ENCODE measurements around the gene FHL5.
"Not testable (repeated sequence)": the region's sequence is repeated elsewhere in the genome, so short reads cannot be mapped to it uniquely, and the experiment has no call there.

The FHL5 gene

DNA sequence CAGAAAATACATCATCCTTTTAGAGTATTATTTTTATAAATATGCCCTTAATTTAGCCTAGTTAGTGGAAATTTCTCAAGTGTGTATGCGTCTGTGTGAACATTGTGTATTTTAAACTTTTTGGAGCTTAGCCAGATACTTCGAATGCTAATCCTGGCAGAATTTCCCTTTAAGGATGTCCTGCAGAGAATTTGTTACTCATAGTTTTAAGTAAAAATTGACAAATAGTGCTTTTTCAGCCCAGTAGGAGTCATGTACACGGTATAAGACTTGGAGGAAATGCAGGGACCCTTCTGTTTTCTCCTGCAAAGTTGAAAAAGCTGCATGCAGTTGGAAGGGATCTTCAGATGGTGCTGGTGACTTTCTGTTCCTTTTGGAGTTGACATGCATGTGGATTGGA is at the start of gene FHL5:
Gene FHL5, plus strand, starts transcription at position 243 of the 400 bp plus-strand sequence. CDS start 40,486 bp downstream, outside the sequence.
- in situ Hi-C loops (cut with HindIII; ENCODE audit: low sequenced_read_pairs), result no loop called here

DNA sequence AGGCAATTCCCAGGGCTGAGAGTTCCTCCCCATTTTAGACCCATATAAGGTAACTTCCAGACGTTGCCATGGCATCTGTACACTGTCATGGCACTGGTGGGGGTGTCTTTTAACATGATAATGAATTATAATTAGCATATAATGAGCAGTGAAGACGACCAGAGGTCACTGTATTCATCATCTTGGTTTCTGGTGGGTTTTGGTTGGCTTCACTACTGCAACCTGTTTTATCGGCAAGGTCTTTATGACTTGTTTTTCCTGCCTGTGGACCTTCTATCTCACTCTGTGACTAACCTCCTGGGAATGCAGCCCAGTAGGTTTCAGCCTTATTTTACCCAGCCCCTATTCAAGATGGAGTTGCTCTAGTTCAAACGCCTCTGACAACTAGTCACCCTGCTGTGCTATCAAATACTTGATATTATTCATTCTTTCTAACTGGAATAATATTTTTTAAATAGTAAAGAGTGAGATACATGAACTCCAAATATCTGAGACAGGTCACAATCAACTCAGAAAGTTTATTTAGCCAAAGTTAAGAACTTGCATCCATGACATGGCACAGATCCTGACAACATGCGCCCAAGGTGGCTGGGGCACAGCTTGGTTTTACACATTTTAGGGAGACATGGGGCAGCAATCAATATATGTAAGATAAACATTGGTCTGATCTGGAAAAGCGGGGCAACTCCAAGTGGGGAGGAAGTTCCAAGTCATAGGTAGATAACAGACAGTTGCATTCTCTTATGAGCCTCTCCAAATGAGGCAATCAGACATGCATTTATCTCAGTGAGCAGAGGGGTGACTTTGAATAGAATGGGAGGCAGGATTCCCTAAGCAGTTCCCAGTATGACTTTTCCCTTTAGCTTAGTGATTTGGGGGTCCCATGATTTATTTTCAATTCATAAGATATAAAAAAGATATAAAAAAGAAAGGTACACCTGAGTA is 42.5 kb upstream of the FHL5 start:
- in situ Hi-C loops (cut with HindIII; ENCODE audit: low sequenced_read_pairs), result no loop called here

DNA sequence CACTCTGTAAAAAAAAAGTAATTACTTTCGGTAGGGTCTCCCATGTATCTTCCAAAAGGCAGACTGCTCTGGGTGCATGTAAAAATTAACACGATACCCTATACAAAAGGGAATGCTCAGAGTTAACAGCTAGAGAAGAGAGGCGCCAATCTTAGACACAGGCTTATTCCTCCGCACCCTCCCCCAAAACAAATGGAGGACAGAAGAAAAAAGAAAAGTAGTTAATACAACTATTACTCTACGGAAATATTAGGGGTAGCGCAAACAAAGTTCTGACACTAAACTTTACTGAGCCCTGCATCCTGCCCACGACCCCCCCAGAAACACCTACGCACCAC is 41.7 kb upstream of the FHL5 start:
- in situ Hi-C loops (cut with HindIII; ENCODE audit: low sequenced_read_pairs), result no loop called here

GRCh38 chr6:96521644-96522464 is 41.1 kb upstream of the FHL5 start, which contains the start of gene UFL1:
TSS of gene UFL1 (plus strand) at chr6:96521806. CDS start at chr6:96521874, 68 bp downstream.
- in situ Hi-C loops (cut with HindIII; ENCODE audit: low sequenced_read_pairs), result no loop called here

DNA sequence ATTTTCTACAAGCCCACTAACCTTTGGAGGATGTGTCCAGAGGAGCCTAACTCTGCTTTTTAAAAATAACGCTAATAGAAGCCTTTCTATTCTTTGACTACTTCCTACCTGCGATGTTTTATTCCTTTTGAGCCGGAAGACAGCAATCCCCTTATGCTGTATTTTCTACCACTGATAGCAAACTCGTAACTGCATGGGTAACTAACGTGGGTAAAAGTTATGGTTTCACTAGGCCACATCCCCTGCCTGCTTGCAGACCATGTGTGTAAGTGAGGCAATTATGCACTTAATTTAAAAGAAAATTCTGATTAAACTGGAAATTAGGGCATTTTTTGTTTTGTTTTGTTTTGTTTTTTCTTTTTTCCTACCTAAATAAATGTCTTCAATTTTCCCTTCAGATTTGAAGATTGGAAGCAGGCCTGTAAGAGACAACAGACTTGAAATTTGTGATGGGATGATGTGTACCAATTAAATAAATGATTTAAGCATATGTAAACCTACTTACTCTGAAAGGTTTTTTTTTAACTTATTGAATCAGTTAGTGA is 40.4 kb upstream of the FHL5 start:
- in situ Hi-C loops (cut with HindIII; ENCODE audit: low sequenced_read_pairs), result no loop called here

GRCh38 chr6:96528193-96528592 is 34.7 kb upstream of the FHL5 start:
- in situ Hi-C loops (cut with HindIII; ENCODE audit: low sequenced_read_pairs), result no loop called here

DNA sequence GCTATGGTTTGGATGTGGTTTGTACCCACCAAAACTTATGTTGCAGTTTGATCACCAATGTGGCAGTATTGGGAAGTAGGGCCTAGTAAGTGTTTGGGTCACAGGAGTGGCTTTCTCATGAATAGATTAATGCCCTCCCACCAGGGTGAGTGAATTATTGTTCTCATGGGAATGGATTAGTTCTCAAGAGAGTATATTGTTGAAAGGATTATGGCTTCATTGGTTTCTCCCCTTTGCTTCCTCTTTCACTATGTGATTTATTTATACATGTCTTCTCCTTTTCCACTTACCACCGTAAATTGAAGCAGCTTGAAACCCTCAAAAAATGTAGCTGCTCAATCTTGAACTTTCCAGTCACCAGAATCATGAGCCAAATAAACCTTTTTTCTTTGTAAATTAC is 30.5 kb upstream of the FHL5 start:
- in situ Hi-C loops (cut with HindIII; ENCODE audit: low sequenced_read_pairs), result no loop called here

DNA sequence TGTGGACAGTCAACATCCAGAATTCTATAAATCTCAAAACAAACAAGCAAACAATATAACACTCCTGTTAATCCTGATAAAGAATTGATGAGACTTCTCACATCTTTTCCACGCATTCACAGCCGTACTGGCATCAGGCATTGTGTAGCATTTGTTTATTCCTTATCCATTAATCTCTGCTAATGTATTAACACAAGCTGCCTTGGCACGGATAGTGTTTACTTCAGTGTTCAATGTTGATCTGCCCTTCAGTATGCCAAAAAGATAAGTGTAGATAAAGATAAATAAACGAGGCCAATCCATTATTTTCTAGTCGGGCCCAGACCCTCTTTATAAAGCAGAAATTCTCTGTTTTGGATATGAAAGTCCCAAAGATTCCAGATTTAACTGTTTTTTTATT is 25.2 kb upstream of the FHL5 start:
- in situ Hi-C loops (cut with HindIII; ENCODE audit: low sequenced_read_pairs), result no loop called here

DNA sequence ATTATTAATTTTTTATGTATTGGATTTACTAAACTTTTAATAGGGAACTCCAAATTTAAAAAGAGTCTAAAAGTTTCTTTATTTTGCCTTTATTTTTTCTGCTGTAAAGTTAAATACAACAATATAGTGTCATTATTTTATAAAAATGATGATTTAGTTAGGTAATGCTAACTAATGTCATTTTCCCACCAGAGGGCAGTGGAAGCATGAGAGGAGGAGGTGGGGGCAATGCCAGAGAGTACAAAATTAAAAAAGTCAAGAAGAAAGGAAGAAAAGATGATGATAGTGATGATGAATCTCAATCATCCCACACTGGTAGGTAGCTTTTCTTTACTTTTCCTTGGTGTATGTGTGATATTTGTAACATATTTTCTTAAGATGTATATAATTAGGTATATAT is 20.2 kb upstream of the FHL5 start:
- in situ Hi-C loops (cut with HindIII; ENCODE audit: low sequenced_read_pairs), result no loop called here

- in situ Hi-C loops (cut with HindIII; ENCODE audit: low sequenced_read_pairs), result no loop called here
These were observed 17.0 kb upstream of the FHL5 start for GRCh38 chr6:96545882-96546281.

- in situ Hi-C loops (cut with HindIII; ENCODE audit: low sequenced_read_pairs), result no loop called here
These were observed 15.3 kb upstream of the FHL5 start for GRCh38 chr6:96547654-96548053.

DNA sequence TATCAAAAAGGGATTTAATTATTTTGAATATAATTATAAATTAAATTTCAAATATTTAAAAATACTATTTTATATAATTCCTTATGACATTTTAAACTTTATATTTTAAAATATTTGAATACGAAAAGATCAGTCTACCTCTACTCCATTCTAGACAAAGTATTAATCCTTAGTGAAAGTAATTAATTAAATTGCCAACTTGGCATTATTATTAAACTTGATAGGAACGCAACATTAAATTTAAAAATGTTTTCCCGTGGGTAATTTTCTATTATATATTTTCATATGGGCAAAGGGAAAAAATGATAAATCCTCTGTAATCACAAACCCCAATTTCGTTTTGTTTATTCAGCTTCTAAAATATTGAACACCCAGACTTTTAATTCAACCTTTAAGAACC is 8.4 kb upstream of the FHL5 start:
- in situ Hi-C loops (cut with HindIII; ENCODE audit: low sequenced_read_pairs), result no loop called here

- in situ Hi-C loops (cut with HindIII; ENCODE audit: low sequenced_read_pairs), result not testable (repeated sequence)
These were observed 3.2 kb upstream of the FHL5 start for GRCh38 chr6:96559740-96560139.

DNA sequence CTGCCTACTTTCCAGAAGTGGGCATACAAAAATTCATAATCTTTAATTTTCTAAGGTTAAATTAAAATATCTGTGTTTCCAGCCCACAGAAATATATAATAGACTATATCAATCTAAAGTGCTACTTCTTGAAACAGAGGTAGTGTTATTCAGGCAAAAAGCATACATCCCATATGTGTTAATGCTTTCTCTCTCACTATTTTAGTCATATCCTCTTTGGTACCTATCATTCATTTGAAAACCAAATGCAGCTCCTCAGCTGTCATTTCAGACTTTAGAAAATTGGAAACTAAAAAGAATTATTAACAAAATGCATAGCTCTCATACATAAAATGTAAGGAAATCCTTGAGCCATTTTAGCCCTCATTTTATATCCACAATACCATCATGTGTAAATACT is 925 bp downstream of the FHL5 start:
- in situ Hi-C loops (cut with HindIII; ENCODE audit: low sequenced_read_pairs), result no loop called here

DNA sequence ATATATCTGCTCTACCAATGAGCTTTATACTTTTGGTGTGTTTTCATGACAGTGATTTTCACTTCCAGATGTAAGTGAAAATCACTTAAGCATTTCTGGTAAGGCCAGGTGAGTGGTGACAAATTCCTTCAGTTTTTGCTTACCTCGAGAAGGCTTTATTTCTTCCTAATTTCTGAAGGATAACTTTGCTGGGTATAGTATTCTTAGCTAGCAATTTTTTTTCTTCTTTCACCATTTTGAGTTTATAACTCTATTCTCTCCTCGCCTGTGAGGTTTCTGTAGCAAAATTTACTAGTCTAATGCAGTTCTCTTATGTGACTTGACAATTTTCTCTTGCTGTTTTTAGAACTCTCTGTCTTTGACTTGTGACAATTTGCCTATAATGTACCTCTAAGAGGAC is 7.1 kb downstream of the FHL5 start:
- in situ Hi-C loops (cut with HindIII; ENCODE audit: low sequenced_read_pairs), result no loop called here

GRCh38 chr6:96571551-96571950 is 8.6 kb downstream of the FHL5 start:
- in situ Hi-C loops (cut with HindIII; ENCODE audit: low sequenced_read_pairs), result no loop called here

DNA sequence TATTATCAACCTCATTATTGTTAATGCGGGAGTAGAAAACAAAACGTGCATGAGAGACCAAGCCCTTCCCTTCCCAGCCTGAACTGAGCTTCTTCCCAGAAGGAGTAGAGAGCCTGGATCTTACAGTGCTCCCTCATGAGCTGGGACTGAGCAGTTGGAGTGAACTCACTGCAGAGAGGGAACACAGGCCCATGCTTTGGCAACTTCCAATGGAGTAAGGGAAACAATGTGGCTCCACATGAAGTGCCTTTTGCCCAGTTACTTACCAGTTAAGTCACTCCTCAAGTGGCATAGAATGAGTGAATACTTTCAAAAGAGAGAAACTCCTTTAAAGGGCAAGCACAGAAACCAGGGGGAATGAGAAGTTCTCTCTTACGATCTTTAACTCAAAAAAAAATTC is 12.4 kb downstream of the FHL5 start:
- in situ Hi-C loops (cut with HindIII; ENCODE audit: low sequenced_read_pairs), result no loop called here

- in situ Hi-C loops (cut with HindIII; ENCODE audit: low sequenced_read_pairs), result no loop called here
These were observed 13.3 kb downstream of the FHL5 start for GRCh38 chr6:96576221-96576620.

DNA sequence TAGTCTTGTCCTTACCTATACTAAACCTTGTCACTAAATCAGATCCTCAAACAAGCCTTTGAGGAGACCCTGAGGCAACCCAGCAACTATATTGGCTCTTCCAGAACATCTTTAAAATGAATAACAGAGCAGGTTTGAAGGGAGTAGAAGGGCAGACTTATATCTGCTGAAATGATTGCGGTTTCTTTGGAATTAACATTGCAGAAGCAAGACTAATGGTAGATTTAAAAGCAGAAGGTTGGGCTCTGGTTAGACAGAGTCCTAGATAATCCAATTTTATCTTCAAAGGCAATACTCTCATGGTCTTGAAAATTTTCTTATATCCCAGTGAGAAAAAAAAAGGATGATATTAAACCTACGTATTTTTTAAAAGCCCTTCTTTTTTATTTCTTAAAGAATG is 19.1 kb downstream of the FHL5 start:
- in situ Hi-C loops (cut with HindIII; ENCODE audit: low sequenced_read_pairs), result no loop called here

GRCh38 chr6:96582436-96582835 is 19.5 kb downstream of the FHL5 start:
- in situ Hi-C loops (cut with HindIII; ENCODE audit: low sequenced_read_pairs), result no loop called here

- in situ Hi-C loops (cut with HindIII; ENCODE audit: low sequenced_read_pairs), result no loop called here
These were observed 41.5 kb downstream of the FHL5 start for GRCh38 chr6:96604420-96604819.

- in situ Hi-C loops (cut with HindIII; ENCODE audit: low sequenced_read_pairs), result no loop called here
These were observed 45.1 kb downstream of the FHL5 start for GRCh38 chr6:96608074-96608473.
